Stimulated activated CD8-positive, alpha-beta memory T cell treated with anti-CD3 and anti-CD28 coated beads, Interleukin-15, amount 100 ng/mL, for 4 hours (primary cell): ENCODE measurements around the gene RHOBTB1.

ENCODE experiments used
- DNase-seq, 2 donors: peaks; one replicate each; pipeline ENCODE4 v3.0.0-alpha.2; 2020; ENCODE audit warnings: low read depth in 2 of 2

Gene RHOBTB1

DNA sequence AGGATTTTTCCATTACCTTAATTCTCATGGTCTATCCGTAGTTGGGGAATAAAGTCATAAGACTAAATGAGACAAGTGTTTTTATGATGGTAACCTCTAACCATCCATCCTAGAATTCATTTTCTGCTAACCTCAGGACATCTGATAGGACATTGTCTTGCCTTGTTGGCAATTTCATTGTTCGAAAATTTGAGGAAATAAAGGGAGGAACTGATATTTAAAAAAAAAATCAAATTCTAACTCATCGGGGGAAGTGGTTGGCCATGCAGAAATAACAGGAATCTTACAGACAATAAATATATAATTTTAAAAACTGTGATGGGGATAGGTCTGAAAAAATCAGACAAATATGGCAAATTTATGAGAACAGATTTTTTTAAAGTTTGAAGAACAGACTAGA lies 21.7 kb upstream of the RHOBTB1 start:
- no peak for DNase-seq

DNA sequence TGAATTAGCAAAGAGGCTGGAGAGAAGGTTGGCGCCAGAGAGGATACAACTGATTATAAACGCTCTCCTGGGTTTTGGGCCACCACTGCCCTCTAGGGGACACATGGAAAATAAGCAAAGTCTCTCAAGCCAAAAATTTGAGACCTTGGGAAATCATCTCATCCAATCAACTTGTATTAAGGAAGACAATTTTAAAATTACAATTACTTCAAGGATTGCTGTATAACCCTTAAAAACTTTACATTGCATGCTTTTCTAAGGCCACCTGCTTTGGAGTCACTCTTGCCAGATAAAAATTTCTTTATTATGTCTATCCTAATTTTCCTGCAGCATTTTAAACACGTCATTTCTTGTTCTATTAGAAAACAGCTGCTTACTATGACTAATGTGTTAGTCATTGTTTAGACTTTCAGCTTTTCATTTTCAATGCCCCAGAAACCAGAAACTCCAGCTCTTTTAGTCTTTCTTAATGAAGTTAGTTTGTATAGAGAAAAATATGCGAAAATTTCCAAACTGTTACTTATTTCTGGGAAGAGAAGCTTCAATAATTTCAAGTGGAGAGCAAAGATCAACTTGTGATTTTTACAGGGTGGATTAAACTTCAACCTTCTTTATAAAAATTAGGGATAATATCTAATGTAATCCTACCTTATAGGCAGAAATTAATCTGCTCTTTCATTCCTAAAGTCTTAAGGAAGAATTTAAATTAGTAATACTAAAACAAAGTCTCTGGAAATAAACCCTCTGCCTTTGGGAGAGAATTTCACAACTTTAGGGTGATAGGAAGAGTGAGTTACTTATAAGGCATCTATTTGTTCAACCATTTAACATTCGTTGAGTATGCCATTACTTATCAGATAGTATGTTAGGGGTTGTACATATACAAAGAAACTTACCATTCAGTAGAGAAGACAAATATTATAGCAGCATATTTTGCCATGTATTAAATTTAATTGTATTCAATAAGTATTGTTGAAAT lies 20.6 kb upstream of the RHOBTB1 start:
- DNase-seq: no peak

DNA sequence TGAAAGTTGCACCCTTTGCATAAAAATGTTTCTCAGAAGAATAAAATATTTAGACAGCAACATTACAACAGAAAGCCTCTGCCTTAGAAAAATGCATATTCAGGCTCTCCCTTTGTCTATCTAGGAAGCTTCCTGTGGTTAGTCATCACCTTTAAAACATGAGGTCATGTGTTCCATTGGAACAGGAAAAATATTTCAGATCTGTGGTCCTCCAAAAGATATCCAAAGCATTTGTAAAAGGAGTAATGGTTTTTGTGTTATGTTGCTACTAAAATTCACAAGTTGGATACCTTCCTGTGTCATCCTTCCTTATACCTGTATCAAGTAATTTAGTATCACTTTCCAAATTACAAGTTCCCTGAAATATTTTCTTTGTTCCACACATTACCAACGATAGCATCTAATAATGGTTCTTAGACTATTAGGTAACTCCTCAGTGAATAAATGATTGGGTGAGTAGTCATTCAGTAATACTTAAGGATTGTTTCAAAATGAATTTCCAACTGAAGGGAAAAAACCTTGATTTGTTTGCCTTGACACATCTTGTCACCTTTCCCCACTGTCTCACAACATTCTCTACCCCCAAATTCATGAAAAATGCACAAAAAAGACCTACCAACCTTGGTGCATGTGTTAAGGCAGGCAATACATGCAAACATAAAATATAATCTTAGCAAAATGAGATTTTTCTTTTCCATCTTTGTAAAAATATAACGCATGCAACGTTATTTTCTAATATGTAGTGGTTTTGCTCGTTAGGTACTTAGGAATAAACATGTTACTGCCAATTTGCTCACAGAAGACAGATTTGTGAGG lies 19.7 kb upstream of the RHOBTB1 start:
- no peak for DNase-seq

- no peak for DNase-seq
Observed at GRCh38 chr10:60962946-60963345, 19.0 kb upstream of the RHOBTB1 start.

DNA sequence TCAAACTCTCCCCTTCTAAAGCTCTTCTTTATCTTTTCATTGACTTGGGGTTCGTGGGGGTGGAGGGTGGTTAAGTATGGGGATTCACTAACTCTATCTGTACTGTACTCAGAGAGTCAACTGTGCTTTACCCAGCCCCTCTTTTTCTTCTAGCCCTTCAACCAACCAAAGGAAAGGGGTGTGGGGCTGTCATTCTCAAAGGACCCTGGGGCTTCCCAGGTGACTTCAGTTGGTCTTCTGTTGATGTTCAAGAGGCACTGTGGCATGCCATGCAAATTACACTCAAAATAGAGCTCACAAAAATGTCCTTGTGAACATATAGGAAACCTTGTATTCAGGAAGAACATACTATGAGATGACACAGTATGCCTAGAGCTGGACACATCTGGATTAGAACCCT lies 16.9 kb upstream of the RHOBTB1 start:
- no peak for DNase-seq

DNA sequence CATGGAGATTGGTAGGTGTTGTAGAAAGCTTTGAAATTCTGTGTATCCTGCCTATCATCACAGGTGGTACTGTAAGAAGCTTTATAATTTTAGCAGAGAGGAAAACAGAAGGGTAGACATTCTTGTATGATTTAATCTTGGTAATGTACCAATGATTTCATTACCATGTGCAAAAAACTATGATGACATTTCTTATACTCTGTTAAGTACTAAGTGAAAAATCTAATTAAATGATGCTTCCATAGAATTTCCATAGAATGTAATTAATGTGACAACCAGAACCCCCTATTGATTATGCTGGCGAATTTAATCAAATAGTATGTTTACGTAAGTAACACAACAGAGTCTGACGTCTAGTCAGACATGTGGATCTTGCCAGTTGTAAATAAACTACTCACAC lies 16.0 kb upstream of the RHOBTB1 start:
- no peak for DNase-seq

GRCh38 chr10:60958892-60959601 lies 15.1 kb upstream of the RHOBTB1 start:
- no peak for DNase-seq

DNA sequence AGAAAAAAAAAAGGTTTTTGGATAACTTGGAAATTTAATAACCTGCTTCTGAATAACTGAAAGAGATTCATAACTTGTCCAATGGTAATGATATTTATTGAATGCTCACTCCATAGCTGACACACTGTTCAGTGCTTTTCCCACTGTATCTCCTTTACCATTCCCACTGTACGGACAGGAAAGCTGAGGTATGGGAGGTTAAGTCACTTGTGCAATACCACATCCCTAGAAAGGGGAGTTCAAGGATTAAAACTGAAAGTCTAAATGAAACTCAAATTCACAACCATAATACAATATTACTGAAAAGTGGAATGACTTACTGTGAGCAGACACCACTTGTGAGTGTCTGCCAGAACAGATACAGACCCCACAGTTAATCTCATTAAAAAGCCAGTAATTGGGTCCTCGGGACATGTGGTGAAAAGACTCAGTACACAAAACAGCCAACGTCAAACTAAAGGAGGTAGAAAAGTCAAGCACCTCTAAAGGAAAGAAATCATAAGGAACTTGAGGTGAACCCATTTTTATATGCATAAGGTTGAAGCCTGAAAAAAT lies 13.8 kb upstream of the RHOBTB1 start:
- DNase-seq: no peak

DNA sequence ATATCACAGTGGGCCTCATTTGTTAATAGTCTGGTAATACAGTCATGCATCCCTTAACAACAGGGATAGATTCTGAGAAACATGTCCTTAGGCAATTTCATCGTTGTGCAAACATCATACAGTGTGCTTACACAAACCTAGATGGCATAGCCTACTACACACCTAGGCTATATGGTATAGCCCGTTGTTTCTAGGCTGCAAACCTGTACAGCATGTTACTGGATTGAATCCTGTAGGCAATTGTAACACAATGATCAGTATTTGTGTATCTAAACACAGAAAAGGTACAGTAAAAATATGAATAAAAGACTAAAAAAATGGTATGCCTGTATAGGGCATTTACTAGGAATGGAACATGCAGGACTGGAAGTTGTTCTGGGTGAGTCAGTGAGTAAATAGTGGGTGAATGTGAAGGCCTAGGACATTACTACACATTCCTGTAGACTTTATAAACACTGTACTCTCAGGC lies 12.0 kb upstream of the RHOBTB1 start:
- no peak for DNase-seq

GRCh38 chr10:60955316-60955715 lies 11.3 kb upstream of the RHOBTB1 start:
- no peak for DNase-seq

GRCh38 chr10:60954035-60954434 lies 10.1 kb upstream of the RHOBTB1 start:
- no peak for DNase-seq

DNA sequence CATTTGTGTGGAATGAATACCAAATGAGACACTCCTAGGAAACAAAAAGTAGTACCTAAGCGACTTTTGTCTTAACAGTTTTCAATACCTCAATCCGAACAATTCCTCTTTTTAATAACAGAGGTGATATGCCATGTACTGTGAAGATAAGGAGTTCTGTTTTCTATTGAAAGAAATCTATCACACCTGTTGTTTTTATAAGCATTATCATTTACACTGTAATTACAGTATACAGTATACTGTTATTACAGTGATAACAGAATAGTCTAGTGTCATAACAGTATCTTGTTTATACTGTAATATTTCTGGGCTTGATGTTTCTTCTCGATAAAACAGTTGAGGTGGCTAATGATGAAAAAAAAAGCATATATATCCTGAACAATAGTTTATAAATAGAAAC lies 9.4 kb upstream of the RHOBTB1 start:
- no peak for DNase-seq

DNA sequence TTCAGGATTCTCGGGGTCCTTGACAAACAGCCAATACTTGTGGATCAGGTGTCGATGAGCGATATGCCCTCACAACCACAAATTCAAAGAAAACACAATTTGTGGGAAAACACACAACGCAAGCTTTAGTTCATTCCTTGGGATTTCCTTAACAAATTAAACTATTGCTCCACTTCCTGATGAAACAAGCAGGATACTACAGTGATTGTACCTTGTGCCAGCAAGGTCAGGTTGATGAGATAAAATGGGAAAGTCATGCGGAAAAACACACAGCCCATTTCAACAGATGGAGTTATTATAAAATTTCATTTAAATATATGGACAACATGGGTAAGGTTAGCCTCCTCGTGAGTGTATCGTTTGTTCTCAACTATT lies 8.8 kb upstream of the RHOBTB1 start:
- DNase-seq: no peak

DNA sequence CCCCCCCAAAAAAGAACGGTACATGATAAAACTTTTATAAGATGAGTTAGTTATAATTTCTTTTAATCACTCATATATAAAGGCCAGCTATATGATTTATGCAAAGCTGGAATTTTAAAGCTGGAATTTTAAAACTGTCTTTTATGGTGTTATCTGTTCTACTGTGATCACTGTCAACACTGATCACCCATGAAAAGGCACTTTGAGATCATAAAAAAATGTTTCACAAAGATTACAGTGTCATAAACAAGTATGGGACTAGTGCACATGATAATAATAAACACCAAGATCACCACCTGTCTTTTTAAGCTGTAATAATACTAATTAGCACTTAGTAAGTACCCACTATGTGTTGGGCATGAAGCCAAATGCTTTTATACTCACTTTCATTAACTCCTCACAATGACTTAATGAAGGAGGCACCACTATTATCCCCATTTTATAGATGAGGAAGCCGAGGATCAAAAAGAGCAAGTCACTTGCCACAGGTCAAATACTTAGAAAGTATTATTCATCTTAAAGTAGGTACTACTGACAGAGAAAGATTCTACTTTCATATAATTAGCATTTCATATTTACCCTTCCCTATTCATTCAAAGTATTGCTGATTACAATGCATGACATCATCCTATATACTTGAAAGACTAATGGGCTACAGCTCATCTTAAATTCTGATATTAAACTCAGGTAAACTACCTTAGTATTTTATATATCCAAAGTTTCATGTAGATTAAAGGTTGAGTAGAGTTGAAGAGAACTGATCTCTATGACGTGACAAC lies 8.3 kb upstream of the RHOBTB1 start:
- DNase-seq: no peak

DNA sequence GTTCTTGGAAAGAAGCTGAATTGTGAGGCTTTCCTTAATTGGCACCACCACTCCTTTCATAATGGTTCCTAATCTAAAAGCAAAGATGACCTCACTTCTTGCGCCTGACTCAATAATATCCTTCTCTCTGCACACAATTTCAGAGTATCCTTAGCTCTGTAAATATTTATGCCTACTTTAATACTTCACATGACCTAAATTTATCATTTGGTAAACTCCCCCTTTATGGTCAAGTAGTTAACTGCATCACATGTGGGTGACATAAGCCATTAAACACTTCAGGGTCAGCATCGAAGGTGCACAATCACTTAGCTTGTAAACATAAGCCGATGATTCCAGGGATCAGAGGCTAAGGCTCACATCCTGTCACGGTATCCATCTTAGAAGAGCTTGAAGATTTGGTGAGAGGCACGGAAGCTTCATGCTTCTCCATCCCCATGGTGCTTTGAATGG lies 7.3 kb upstream of the RHOBTB1 start:
- DNase-seq: no peak

GRCh38 chr10:60950300-60950699 lies 6.3 kb upstream of the RHOBTB1 start:
- no peak for DNase-seq

DNA sequence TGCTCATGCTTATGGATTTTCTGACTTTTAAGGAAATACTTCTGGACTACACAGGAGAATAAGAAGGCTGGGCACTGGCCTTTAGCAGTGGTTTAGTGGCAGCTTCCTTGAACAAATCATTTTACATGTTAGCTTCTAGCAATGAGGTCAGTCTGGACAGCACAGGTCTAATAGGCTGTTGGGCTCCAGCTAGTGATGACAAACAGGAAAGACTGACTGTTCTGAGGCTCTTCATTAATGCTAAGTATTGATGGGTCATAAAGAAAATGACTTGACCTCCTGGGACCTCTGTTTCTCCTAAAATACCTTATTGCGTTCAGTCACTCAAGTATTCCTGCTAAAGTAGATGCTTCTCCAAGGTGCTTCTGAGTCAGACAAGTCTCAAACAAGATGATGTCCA lies 4.9 kb upstream of the RHOBTB1 start:
- DNase-seq: no peak

DNA sequence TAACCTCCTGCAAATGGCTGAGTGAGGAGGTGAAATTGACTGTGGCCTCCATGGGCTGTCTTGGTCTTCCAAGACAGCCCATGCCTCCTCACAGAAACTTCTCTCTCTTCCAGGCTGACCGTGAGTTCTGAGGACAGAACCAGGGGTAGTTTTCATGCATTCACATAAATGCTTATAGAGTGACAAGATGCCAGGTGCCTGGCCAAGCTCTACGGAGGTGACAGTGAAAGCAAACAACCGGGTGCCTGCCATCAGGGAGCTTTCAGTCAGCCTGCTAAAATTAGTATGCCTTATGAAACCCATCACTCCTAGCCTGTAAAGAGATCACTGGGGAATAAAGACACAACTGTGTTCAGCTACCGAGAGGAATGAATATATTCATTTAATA lies 919 bp upstream of the RHOBTB1 start:
- DNase-seq: no peak

- no peak for DNase-seq
Observed at GRCh38 chr10:60943316-60944057, 498 bp downstream of the RHOBTB1 start.

DNA sequence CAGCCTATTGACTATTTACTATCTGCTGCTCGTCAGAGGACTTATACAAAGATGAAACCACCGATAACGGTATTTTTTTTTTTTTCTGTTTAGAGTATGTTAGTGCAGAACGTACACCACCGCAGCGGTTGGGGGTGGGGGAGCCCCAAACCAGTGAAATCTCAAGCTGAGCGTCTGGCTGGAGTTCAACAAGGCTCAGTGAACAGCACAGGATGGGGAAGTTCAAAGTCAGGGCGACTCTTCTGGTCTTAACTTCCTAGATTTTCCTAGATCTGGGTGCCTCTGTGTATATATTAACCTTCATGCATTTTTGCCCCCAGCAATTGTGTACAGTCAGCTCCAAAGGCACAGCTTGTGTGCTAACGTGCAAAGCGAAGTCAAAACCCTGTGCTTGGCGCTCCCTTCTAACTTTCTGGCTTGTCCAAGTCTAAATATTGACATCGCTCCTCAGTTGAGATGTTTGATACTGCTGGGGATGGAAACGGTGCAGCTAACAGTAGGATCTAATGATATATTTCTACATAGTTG lies 1.1 kb downstream of the RHOBTB1 start:
- no peak for DNase-seq
